Fibroblast of pulmonary artery (primary cell): ENCODE data around the gene NF2.
A peak's percentile ranks its signal among the peaks of the same experiment; 100 is the strongest.

Source experiments
- DNase-seq: peaks from one replicate; pipeline ENCODE4 v3.0.0-alpha.2; 2010; ENCODE audit warnings: low read depth
- H3K4me3 ChIP-seq: replicated peaks from 2 replicates; pipeline ENCODE4 v1.5.1; 2011; ENCODE audit warnings: low read depth, mild to moderate bottlenecking, control low read depth, low read length, moderate library complexity
- CTCF ChIP-seq: IDR thresholded peaks from 2 replicates; pipeline ENCODE4 v1.5.1; 2011; ENCODE audit warnings: mild to moderate bottlenecking, control low read depth, low read length, inconsistent platforms; ENCODE audit errors: missing control alignments

Gene NF2

GRCh38 chr22:29654420-29654819 is 51.0 kb downstream of the NF2 start:
- H3K4me3 ChIP-seq, result no peak overlapping the region
- no peak for DNase-seq
- no peak for TF ChIP-seq CTCF

GRCh38 chr22:29654882-29655281 is 51.4 kb downstream of the NF2 start:
- DNase-seq, result no peak
- no peak for TF ChIP-seq CTCF
- H3K4me3 ChIP-seq, result no peak overlapping the region

GRCh38 chr22:29658176-29658575 is 54.7 kb downstream of the NF2 start:
- H3K4me3 ChIP-seq, result no peak overlapping the region
- no peak for TF ChIP-seq CTCF
- DNase-seq, result no peak

GRCh38 chr22:29660021-29660420 is 56.6 kb downstream of the NF2 start:
- H3K4me3 ChIP-seq, result no peak overlapping the region
- no peak for TF ChIP-seq CTCF
- DNase-seq, result no peak

GRCh38 chr22:29661336-29661735 is 57.9 kb downstream of the NF2 start:
- peak; percentile 17 for DNase-seq
- no peak overlapping the region for H3K4me3 ChIP-seq
- no peak for TF ChIP-seq CTCF

- DNase-seq, result no peak
- no peak overlapping the region for H3K4me3 ChIP-seq
- TF ChIP-seq CTCF, result no peak
Measured at GRCh38 chr22:29663180-29663821, 59.9 kb downstream of the NF2 start.

- no peak overlapping the region for H3K4me3 ChIP-seq
- no peak for DNase-seq
- no peak for TF ChIP-seq CTCF
Measured at GRCh38 chr22:29665486-29665885, 62.1 kb downstream of the NF2 start.
